ENCODE data around the gene RUNX2. TPM values are rescaled to one million over a fixed set of nuclear protein-coding genes. Genes with fewer than 3 reads are reported as not detected.

Gene RUNX2
- total and polyA plus RNA-seq, 9 of the 15 experiments (the other 6 are each of a cell fraction or from before 2014, with no cell fraction given), result 0.29 to 1.00 (median 0.43) TPM

GRCh38 chr6:45420083-45420908, 92.2 kb downstream of the RUNX2 start (continued):
- peak; percentile 43; the same call in 1 of the 2 replicates for TF ChIP-seq MGA (IDR thresholded peaks at IDR 0.05)

All from K562 (cell line).